ENCODE measurements around the gene P3H4.

P3H4 gene

DNA sequence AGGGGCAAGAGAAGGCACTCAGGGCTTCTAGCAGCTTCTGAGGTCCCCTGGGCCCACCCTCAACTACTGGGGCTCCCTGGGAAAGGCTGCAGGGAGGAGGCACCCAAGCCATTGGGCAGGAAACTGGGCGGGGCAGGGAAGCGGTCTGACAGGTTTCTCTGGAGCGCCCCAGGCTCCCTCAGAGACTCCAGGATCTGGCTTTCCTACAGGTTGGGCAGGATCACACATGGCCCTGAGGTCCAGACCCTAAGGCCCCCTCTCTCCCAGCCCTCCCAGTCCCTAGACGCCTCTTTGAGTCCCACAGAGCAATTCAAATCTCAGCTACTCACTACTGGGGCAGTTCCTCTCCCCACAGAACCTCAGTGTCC is 39.5 kb downstream of the P3H4 start:
- DNase-seq (ENCODE audit: low read depth): no peak

DNA sequence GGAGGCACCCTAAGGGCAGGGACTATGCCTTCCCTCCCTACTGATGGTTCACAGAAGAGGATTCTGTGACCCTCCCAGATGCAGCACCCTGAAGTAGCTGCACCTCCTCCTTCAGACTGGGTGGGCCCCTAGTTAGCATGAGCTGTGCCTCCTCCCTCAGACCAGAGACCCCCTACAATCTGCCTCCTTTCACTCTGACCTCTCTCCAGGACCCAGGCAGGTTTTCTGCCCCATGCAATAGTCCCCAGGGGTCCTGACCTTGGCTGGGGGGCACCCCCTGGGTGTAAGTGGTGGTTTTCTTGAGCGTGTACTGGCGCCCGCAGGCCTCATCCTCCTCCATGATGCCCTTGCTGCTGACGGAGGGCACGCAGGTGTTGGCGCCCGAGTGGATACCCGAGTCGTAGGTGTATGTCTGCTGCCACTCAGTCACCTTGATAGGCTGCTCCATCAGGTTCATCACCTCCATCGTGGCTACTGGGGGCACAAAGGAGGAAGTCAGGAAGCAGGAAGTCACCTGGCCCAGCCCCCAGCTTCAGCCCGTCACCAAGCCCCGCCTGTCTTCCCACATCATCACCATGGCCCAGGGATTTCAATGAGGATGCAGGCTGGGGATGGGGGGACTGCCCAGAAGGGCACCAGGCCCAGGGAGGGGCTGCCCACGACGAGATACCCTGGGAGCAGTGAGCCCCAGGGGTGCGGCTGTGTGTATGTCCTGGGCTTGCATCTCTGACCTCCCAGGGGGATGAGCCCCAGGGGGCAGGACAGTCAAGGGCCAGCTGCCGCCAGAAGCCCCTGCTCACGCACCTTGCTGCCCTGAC is 40.2 kb downstream of the P3H4 start:
- DNase-seq (ENCODE audit: low read depth): no peak

DNA sequence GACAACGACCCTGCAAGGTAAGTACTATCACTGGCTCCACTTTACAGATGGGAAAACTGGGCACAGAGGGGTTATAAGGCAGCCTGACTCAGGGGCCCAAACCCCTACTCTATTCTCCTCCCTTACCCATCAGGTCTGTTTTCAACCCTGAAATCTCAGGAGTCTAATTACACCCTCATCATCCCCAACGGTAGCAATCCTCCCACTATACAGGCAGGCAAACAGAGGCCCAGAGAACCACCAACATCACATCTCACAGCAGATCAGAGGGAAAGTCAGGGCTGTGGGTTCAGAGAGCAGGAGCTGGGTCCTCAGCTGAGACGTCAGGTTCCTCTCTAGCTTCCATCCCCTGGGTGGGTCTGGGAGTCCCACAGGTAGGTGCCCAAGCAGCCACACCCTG is 41.8 kb downstream of the P3H4 start:
- no peak for DNase-seq (ENCODE audit: low read depth)

DNA sequence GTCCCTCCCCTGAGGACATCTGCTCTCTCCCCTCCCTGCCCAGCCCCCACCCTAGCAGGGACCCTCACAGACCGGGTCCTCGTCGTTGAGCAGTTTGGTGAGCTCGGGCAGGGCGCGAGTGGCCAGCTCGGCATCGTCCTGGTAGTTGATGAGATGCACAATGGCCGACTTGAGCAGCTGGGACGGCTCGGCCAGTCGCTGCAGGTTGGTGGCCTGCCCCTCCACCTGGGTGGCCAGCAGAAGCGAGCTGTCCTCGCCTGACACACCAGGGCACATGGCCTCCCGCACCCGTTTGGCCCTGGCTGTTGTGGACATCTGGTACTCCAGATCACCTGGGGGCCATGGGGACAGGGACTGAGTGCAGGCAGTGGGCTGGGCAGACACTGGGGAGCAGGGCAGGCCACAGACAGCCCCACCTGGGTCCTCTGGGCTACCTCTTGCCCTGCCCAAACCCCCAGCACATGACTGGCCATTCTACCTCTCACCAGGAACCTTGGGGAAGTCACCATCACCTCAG is 42.3 kb downstream of the P3H4 start:
- DNase-seq (ENCODE audit: low read depth): no peak

DNA sequence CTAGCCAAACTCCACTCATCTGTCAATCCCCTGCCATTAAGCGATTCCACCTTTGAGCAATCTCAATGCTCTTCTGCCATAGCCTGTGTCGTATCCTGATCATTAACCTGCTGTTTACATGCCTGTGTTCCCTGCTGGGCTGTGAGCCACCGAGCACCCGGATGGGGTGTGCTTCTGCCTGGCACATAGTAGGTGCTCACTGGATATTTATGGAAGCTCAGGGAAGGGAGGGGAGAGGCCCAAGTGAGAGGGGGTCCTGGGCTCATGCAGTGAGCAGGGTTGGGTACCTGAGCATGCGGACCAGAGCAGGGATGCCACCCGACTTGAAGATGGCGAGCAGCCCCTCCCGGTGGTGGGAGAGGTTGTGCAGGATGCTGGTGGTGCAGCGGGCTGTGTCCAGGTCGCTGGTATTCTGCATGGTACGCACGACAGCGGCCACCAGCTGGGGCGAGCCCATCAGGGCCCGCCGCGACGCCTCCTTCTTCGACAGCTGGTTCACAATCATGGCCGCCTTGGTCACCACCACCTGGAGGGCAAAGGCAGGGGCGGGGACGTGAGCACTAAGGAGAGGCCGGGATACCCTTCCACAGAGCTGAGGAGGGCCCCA is 43.0 kb downstream of the P3H4 start:
- DNase-seq (ENCODE audit: low read depth): no peak

DNA sequence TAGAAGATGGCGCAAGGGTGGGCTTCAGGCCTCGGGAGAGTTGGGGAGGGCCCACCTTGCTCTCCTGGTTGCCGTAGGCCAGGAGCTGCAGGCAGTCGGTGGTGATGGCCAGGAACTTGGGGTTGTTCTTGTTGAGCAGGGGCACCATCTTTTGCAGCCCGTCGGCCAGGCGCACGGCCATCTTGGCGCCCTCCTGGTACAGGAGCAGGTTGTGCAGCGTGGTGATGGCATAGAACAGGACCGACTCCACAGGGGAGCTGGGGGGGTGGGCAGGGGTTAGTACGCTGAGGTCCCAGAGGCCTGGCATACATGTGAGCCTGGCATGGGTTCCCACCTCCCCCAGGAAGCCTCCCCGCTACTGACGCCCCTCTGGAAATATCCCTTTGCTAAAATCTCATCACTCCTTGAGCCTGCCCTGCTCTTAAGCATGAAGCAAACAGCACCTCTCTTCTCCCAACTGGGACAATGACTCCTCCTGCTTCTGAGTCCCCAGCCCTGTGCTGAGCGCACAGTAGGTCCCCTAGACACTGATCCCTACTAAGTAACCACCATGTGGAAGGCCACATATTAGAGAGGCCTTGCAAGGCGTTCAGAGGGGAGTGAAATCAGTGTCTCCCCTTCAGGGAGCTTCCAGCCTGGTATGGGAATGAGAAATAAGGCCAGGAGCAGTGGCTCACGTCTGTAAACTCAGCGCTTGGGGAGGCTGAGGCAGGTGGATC is 44.3 kb downstream of the P3H4 start:
- DNase-seq (ENCODE audit: low read depth): no peak

DNA sequence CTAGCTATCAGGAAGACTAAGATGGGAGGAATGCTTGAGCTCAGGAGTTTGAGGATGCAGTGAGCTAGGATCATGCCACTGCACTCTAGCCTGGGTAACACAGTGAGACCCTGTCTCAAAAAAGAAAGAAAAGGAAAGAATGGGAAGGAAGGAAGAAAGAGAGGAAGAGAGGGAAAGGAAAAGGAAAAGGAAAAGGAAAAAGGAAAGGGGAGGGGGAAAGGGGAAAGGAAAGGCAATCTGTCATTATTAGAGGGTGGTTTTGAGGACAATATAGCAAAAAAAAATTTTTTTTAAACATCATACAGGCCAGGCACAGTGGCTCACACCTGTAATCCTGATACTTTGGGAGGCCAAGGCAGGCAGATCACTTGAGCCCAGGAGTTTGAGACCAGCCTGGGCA is 45.6 kb downstream of the P3H4 start:
- no peak for DNase-seq (ENCODE audit: low read depth)

DNA sequence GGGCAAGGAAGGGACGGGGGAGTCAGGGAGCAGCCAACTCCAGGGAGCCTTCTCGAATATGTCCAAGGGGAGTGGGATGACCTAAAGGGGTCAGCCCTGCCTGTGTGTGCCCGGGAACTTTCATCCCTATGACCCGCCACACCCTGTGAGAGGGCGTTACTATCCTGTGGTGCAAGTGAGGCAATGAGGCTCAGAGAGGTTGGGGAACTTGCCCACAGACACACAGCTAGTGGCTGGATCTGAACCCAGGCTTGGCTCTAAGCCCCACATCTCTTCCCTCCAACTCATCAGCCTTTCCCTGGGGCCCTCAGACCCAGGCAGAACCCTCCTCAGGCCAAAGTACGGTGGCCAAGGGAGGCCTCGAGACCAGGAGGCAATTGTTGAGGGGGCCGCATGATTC is 48.4 kb downstream of the P3H4 start:
- DNase-seq (ENCODE audit: low read depth): no peak

DNA sequence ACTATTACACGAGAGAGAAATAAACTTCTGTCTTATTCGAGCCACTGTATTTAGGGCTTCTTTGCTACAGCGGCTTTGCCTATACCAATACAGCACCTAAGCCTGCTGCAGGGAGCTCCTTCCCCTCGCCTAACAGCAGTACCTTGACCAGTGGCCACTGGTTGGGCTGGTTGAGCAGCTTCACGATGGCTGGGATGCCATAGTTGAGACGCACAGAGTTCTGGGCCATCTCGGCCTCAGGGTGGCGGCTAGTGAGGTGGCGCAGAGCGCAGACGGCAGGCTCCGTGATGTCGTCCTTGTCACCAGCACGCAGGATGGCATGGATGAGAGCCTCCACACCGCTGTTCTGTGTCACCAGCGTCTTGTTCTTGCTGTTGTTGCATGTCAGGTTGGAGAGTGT is 48.9 kb downstream of the P3H4 start:
- no peak for DNase-seq (ENCODE audit: low read depth)

DNA sequence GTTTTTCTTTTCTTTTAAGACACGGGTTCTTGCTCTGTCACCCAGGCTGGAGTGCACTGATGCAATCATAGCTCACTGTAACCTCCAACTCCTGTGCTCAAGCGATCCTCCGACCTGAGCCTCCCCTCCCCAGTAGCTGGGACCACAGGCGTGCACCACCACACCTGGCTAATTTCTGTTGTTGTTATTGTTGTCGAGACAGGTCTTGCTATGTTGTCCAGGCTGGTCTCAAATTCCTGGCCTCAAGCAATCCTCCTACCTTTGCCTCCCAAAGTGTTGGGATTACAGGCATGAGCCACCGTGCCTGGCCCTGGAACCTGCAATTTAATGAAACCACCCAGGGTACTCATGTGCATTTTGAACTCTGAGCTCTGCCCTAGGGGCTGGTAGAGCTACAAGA is 49.4 kb downstream of the P3H4 start:
- DNase-seq (ENCODE audit: low read depth): no peak

DNA sequence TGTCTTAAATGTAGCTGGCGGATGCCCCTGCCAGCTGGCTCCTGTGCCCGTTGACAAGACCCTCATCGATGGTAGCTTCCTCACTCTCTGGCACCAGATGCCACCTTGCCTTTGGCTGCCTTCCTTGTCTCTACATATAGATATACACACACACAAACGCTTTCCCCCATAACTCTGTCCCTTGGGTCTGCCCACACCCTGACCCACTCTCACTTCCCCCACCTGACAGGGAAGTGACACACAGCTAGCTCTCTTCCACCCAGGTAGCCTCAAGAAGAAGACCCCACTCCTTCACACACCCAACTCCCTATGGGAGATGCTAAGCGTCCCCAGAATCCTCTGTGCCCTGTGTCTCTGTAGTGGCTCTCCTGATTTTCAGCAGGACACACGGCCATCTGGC is 50.9 kb downstream of the P3H4 start:
- DNase-seq (ENCODE audit: low read depth): no peak

DNA sequence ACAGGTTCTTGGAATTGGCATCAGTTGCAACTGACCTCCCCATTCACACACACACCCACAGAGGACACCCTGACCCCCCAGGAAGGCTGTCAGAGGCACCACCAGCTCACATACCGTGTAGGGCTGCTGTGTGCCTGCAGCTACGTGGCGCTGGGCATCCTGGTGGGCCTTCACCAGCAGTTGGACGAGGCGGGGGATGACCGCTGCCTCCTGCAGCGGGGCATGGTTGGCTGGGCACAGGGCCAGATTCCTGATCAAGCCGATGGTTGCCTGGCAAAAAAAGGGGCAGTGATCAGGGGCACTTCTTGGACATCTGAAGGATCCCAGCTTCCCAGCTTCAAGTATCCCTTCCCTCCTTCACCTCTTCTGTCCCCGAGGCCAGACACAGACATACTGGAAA is 53.1 kb downstream of the P3H4 start:
- DNase-seq (ENCODE audit: low read depth): no peak

DNA sequence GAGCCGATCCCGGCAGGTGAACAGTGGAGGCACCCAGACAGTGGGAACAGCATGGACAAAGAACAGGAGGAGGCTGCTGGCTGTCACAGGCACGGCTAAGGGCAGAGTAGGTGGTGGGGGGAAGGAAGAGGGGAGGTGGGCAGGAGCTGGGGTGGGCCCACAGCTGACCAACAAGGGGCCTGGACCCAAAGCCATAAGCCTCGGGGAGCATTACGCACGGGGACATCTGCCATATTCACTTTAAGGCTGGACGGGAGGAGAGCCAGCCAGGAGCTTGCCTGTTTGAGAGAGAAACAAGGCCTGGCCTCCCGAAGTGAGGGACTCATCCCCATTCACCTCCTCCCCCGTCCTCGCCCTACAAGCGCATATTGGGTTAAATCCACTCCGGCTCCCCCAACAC is 57.7 kb downstream of the P3H4 start:
- no peak for DNase-seq (ENCODE audit: low read depth)

Measured in T-helper 22 cell (primary cell).